CD4-positive, alpha-beta memory T cell (primary cell): ENCODE data around the gene CPVL. TPM values are rescaled to one million over a fixed set of nuclear protein-coding genes. Genes with fewer than 3 reads are reported as not detected.

Experiments used
- CTCF ChIA-PET: fragments of 350-600 bp; sonication (Branson Sonifier 250); formaldehyde crosslinking; loops from one replicate; lab custom pipeline; 2021; ENCODE audit warnings: inconsistent platforms; ENCODE audit not compliant: partially characterized antibody; lab: Charles Lee
- POLR2A ChIA-PET: fragments of 350-600 bp; sonication (Branson Sonifier 250); formaldehyde crosslinking; loops from one replicate; lab custom pipeline; 2021; ENCODE audit not compliant: partially characterized antibody; lab: Charles Lee
- DNase-seq, 5 donors: peaks; one replicate each; pipeline versions ENCODE4 v3.0.0 to v3.0.0-alpha.2; 2020 to 2022; ENCODE audit warnings: mixed read lengths in 1 of 5
- H3K27ac ChIP-seq: one replicate; pipeline ENCODE4 v1.7.0; 2013; ENCODE audit warnings: low read depth, low read length
- H3K27me3 ChIP-seq: 2 replicates; pipeline ENCODE4 v1.7.0; 2013; ENCODE audit warnings: mild to moderate bottlenecking, low read length, moderate library complexity; ENCODE audit not compliant: insufficient read depth
- H3K36me3 ChIP-seq: 2 replicates; pipeline ENCODE4 v1.7.0; 2013; ENCODE audit warnings: mild to moderate bottlenecking, low read length, moderate library complexity; ENCODE audit not compliant: insufficient read depth
- H3K4me1 ChIP-seq: 2 replicates; pipeline ENCODE4 v1.7.0; 2013; ENCODE audit warnings: mild to moderate bottlenecking, low read length, moderate library complexity; ENCODE audit not compliant: insufficient read depth
- H3K4me3 ChIP-seq, 2 donors: one replicate each; pipeline ENCODE4 v1.7.0; 2013; ENCODE audit warnings: low read length in 2 of 2, mild to moderate bottlenecking in 1 of 2
- H3K9me3 ChIP-seq, 2 donors: one replicate each; pipeline ENCODE4 v1.7.0; 2013; ENCODE audit warnings: low read length in 2 of 2, control low read depth in 1 of 2; ENCODE audit not compliant: control insufficient read depth in 1 of 2
- H3K27ac Mint-ChIP-seq, 7 donors: one replicate each; pipeline ENCODE4 v1.8.0; 2020 to 2021; ENCODE audit warnings: mixed read lengths in 7 of 7, mild to moderate bottlenecking in 6 of 7, inconsistent platforms in 3 of 7, moderate library complexity in 3 of 7
- H3K27me3 Mint-ChIP-seq, 2 donors: one replicate each; pipeline ENCODE4 v1.8.0; 2020 to 2021; ENCODE audit warnings: mixed read lengths in 2 of 2
- H3K36me3 Mint-ChIP-seq, 2 donors: one replicate each; pipeline ENCODE4 v1.8.0; 2020 to 2021; ENCODE audit warnings: mixed read lengths in 2 of 2, inconsistent platforms in 1 of 2, mild to moderate bottlenecking in 1 of 2
- H3K4me1 Mint-ChIP-seq, 4 donors: one replicate each; pipeline ENCODE4 v1.8.0; 2020 to 2021; ENCODE audit warnings: mixed read lengths in 4 of 4, mild to moderate bottlenecking in 1 of 4
- H3K4me3 Mint-ChIP-seq, 8 donors: one replicate each; pipeline ENCODE4 v1.8.0; 2020 to 2021; ENCODE audit warnings: mixed read lengths in 8 of 8, mild to moderate bottlenecking in 7 of 8, moderate library complexity in 6 of 8, inconsistent platforms in 3 of 8
- H3K9me3 Mint-ChIP-seq, 8 donors: one replicate each; pipeline ENCODE4 v1.8.0; 2020 to 2021; ENCODE audit warnings: mixed read lengths in 8 of 8, mild to moderate bottlenecking in 5 of 8, inconsistent platforms in 3 of 8, moderate library complexity in 1 of 8
- intact Hi-C: fragments of 100-400 bp; cut with micrococcal nuclease; formaldehyde crosslinking; loops from one replicate; pipeline ENCODE4 v1.15.1; 2023
- polyA plus RNA-seq, 2 donors: library from polyadenylated mRNA; unstranded; fragments of 300-500 nt; fragmentation: Illumina TruSeq; gene quantifications; one replicate each; pipeline ENCODE4 v1.2.3, GENCODE V29; 2021
- total RNA-seq, 2 experiments: library from RNA; stranded (reverse); gene quantifications; one replicate each; pipeline ENCODE4 v1.2.3, GENCODE V29; 2021

Gene CPVL
- total RNA-seq (1 to 10 TPM; 1.3 to 1.6 TPM), polyA plus RNA-seq (under 1 TPM in 1 of 2 donors, not detected in 1; 0.61 TPM)

DNA sequence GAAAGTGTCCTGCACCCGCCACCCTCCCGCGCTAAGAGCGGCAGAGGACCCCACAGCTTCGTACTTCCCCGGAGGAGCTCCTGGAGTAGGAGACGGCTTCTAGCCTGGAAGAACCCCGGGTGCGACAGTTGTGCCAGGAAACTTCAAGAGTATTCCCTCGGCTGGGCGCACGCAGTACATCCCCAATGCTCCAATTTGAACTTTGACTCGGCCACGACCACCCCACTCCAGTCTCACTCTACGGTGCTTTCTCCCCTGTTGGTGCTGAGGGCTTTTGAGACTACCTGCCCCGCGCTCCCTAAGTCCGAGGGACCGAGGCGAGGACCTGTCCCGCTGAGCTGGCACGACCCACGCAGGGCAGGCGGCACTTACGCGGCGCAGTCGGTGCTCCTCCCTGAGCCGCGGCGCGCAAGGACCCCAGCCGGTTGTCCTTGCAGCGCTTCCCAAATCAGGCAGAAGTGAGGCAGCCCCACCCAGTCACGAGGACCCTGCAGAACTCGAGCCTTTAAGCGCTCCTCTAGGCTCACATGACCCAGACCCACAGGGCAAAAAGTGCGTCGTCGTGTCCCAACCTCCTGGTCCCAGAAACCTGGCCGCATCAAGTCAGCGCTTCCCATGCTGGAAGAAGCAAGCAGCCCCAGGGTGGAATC, at the start of gene CPVL:
CPVL (minus strand) TSS at position 481 of the 650 bp plus-strand sequence. CDS start 25,476 bp downstream, outside the sequence.
- Histone ChIP-seq H3K9me3 (no peaks in the 10 kb centered on the region), H3K4me3 (no peak within 1 kb of the TSS), H3K27ac (no peak within 1 kb of the TSS), H3K4me1 (no peaks in the 10 kb centered on the region), H3K36me3 (no peaks in the 10 kb centered on the region), H3K27me3 (peaks cover 6% of the 10 kb centered on the region)
- ChIA-PET CTCF (no interaction called here), POLR2A (no interaction called here)
- intact Hi-C loops, result no loop called here
- Mint-ChIP-seq H3K4me1 (peaks cover 0 to 4% (median 0%) of the 10 kb centered on the region in 4 donors), H3K4me3 (peak within 1 kb of the TSS in 1 of 8 donors; percentile 0), H3K36me3 (no peaks in the 10 kb centered on the region), H3K9me3 (peaks cover 0 to 2% (median 0%) of the 10 kb centered on the region in 8 donors), H3K27me3 (peaks cover 25 to 48% of the 10 kb centered on the region in 2 donors), H3K27ac (no peak within 1 kb of the TSS)
- DNase-seq, result no peak

DNA sequence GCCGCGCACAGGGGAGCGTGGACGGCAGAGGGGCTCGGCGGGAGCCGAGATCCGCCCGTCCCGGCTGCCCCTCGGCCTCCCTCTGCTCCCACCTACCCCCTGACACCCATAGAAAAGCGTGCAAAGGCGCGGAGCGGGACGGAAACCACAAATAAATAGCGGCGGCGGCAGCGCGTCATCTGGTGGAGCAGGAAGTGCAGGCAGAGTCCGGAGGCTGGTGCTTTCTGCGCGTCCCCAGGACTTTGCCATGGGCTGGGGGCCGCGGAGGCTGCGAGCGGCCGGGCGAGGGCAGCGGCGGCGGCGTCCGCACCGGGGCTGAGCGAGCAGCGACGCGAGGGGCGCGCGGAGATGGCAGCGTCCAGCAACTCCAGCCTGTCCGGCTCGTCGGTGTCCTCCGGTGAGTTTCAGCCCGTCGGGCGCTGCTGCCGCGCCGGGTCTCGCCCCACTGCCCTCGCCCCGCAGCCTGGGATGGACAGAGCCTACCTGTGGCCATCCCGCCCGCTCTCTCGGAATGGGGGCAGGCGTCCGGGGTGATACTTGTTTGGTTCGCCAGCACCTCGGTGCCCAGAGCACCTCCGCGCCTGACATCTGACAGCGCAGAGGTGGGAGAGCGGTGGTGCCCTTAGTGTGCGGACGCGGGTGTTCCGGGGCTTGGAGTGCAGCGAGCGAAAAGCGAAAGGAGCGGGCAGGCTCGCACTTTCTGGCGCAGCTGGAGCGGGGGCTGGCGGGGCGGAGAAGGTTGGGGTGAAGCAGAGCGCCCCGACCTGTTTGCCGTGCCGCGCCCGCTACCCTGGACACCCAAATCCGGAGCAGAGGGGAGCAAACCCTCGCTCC, 48.5 kb upstream of the CPVL start, which contains the start of gene CHN2:
CHN2 (plus strand) TSS at position 182 of the 834 bp plus-strand sequence.
- Mint-ChIP-seq H3K36me3 (peaks cover 0 to 4% of the 10 kb centered on the region in 2 donors), H3K9me3 (peaks cover 0 to 3% (median 0%) of the 10 kb centered on the region in 8 donors), H3K27ac (peak within 1 kb of the TSS; percentile 37 to 96 (median 88)), H3K4me3 (peak within 1 kb of the TSS; percentile 83 to 97 (median 90)), H3K27me3 (peaks cover 9 to 15% of the 10 kb centered on the region in 2 donors), H3K4me1 (peaks cover 11 to 35% (median 20%) of the 10 kb centered on the region in 4 donors)
- DNase-seq, result peak; percentile 37 to 71 (median 48)
- ChIA-PET POLR2A (interaction anchor here (0.7 to 0.9 kb wide), 2 partner anchors 34 to 50 kb away, joined by 3 read pairs; no protein-coding TSS in a partner anchor), CTCF (interaction anchor here (0.8 kb wide), 1 partner anchor 214 kb away, joined by 3 read pairs; no protein-coding TSS in a partner anchor)
- Histone ChIP-seq H3K4me1 (peaks cover 16% of the 10 kb centered on the region), H3K9me3 (no peaks in the 10 kb centered on the region), H3K27ac (no peak within 1 kb of the TSS), H3K27me3 (no peaks in the 10 kb centered on the region), H3K4me3 (peak within 1 kb of the TSS; percentile 24 to 54), H3K36me3 (no peaks in the 10 kb centered on the region)
- intact Hi-C loops, result loop anchor here (2.0 kb wide), 1 partner anchor 142 kb away; no protein-coding TSS in a partner anchor

DNA sequence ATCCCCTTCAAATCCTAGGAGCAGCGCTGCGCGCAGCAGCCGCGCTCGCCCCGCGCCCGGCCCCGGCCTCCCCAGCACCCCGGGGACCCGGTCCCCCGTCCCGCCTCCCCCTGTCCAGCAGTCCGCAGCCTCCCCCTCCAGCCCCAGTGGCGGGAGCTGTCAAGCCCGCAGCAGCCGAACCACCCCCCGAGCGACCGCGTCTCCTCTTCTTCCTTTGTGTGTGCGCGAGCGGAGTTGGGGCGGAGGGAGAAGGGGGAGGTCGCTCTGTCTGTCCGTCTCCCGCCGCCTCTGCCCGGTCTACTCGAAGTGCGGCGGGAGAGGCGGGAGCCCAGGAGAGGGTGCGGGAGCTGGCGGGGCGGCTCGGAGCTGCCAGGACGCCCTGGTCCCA, 47.9 kb upstream of the CPVL start:
- ChIA-PET POLR2A (no interaction called here), CTCF (no interaction called here)
- no peaks in the 10 kb centered on the region for H3K9me3 ChIP-seq
- intact Hi-C loops, result loop anchor here (2.0 kb wide), 1 partner anchor 143 kb away; no protein-coding TSS in a partner anchor
- H3K36me3 ChIP-seq, result no peaks in the 10 kb centered on the region
- peak overlapping the region in 1 of 7 donors; percentile 89 for H3K27ac Mint-ChIP-seq
- H3K4me3 ChIP-seq, result peak overlapping the region in 1 of 2 donors; percentile 54
- H3K27me3 ChIP-seq, result no peaks in the 10 kb centered on the region
- peaks cover 0 to 4% of the 10 kb centered on the region in 2 donors for H3K36me3 Mint-ChIP-seq
- no peak for DNase-seq
- H3K4me1 Mint-ChIP-seq, result peaks cover 12 to 35% (median 21%) of the 10 kb centered on the region in 4 donors
- H3K4me3 Mint-ChIP-seq, result peak overlapping the region in 6 of 8 donors; percentile 36 to 87 (median 72)
- H3K9me3 Mint-ChIP-seq, result peaks cover 0 to 3% (median 0%) of the 10 kb centered on the region in 8 donors
- peaks cover 11 to 19% of the 10 kb centered on the region in 2 donors for H3K27me3 Mint-ChIP-seq
- peaks cover 16% of the 10 kb centered on the region for H3K4me1 ChIP-seq
- no peak overlapping the region for H3K27ac ChIP-seq

DNA sequence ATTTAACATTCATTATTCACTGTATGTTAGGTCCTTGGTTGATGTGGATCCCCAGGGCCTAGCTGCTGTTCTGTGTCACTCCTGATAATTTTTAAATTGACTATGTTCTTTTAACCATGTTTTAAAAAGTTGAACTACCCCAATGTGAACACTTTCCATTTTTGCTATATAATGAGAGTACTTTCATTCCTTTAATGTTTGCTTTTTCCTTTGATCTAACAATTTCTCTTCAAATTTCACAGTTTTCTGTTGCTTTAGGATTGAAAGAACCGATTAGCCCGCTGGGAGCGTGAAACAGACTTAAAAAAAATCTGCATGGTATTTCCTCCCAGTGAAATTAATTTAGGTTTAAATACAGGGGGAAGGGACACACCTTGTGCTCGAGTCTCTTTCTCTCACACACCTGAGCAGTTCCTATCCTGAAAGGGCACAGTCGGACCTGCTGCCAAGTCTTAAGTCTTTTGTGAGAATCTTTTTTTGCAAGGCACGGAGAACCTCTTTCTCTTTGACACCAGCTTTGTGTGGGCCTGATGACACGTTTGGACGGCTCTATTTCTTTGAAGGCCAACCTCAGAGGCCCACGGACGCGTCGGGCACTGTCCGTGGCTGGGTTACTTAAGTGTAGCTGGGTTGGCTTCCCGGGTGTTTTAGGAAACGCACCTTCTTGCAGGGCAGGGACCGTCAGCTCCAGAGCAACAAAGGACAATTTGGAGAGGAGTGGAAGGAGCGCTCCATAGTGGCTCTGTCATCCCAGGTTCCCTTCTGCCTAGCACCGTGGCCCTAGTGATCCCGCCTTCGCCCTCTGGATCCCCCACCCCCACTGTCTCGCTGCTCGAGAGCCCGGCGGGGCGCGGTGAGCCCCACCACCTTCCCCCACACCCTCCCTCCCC, 47.2 kb upstream of the CPVL start:
- intact Hi-C loops, result loop anchor here (2.0 kb wide), 1 partner anchor 143 kb away; no protein-coding TSS in a partner anchor
- Histone ChIP-seq H3K9me3 (no peaks in the 10 kb centered on the region), H3K36me3 (no peaks in the 10 kb centered on the region), H3K4me1 (peaks cover 16% of the 10 kb centered on the region), H3K27me3 (no peaks in the 10 kb centered on the region), H3K4me3 (no peak overlapping the region), H3K27ac (no peak overlapping the region)
- ChIA-PET POLR2A (no interaction called here), CTCF (no interaction called here)
- peaks cover 12 to 35% (median 21%) of the 10 kb centered on the region in 4 donors for H3K4me1 Mint-ChIP-seq
- peaks cover 0 to 3% (median 0%) of the 10 kb centered on the region in 8 donors for H3K9me3 Mint-ChIP-seq
- H3K36me3 Mint-ChIP-seq, result peaks cover 0 to 4% of the 10 kb centered on the region in 2 donors
- peaks cover 11 to 21% of the 10 kb centered on the region in 2 donors for H3K27me3 Mint-ChIP-seq
- H3K4me3 Mint-ChIP-seq, result peak overlapping the region; percentile 41 to 78 (median 58)
- no peak for DNase-seq
- H3K27ac Mint-ChIP-seq, result peak overlapping the region in 3 of 7 donors; percentile 31 to 89 (median 70)

DNA sequence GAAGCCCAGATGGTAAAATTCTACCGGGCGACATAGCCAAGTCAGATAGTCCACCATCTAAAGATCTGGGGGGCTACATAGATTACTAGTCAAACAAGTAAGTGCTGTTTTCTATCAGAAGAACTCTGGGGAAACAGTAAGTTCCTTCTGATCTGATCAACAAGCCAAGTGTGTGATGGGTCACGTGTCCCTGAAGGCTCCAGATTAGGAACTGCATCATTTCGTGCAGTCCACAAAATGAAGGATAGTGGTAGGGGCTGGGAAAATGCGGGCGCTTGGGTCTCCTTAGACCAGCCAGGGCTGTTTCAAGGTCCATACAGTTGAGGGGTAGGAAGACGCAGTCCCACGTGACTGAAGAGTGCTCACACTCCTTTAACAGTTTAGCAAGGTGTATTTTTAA, 46.5 kb upstream of the CPVL start:
- DNase-seq, result no peak
- POLR2A ChIA-PET, result no interaction called here
- no peaks in the 10 kb centered on the region for H3K36me3 ChIP-seq
- no peak overlapping the region for H3K4me3 ChIP-seq
- Mint-ChIP-seq H3K27ac (peak overlapping the region in 2 of 7 donors; percentile 38 to 89), H3K4me1 (peaks cover 12 to 33% (median 21%) of the 10 kb centered on the region in 4 donors), H3K9me3 (peaks cover 0 to 3% (median 0%) of the 10 kb centered on the region in 8 donors), H3K27me3 (peaks cover 11 to 21% of the 10 kb centered on the region in 2 donors), H3K4me3 (peak overlapping the region in 4 of 8 donors; percentile 11 to 67 (median 60)), H3K36me3 (peaks cover 0 to 4% of the 10 kb centered on the region in 2 donors)
- no peak overlapping the region for H3K27ac ChIP-seq
- CTCF ChIA-PET, result interaction anchor here (5.4 kb wide), 1 partner anchor 215 kb away, joined by 107 read pairs; no protein-coding TSS in a partner anchor
- intact Hi-C loops, result no loop called here
- no peaks in the 10 kb centered on the region for H3K9me3 ChIP-seq
- H3K27me3 ChIP-seq, result no peaks in the 10 kb centered on the region
- peaks cover 16% of the 10 kb centered on the region for H3K4me1 ChIP-seq

DNA sequence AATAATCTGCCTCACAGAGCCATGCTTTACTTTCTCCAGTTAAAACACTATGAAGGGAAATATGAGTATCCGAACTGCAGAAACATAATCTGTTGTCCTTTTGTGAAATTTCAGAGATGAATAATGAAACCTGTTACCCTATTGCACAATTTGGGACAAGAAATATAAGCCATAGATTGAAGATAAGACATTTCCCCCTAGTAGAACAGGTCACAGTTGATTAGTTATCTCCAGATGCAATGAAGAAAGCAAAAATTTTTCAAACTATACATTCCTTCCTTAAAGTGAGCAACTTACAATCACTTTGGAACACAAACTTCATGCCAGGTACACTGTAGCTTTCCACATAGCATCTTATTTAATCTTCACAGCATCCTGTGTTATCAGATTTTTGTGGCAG, 46.0 kb upstream of the CPVL start:
- peaks cover 11 to 19% of the 10 kb centered on the region in 2 donors for H3K27me3 Mint-ChIP-seq
- intact Hi-C loops, result no loop called here

More for the DNA sequence above, 46.0 kb upstream of the CPVL start:
- H3K36me3 ChIP-seq, result no peaks in the 10 kb centered on the region
- no peak overlapping the region for H3K27ac ChIP-seq
- ChIA-PET POLR2A (no interaction called here), CTCF (interaction anchor here (5.4 kb wide), 1 partner anchor 216 kb away, joined by 107 read pairs; no protein-coding TSS in a partner anchor)
- peaks cover 0 to 4% of the 10 kb centered on the region in 2 donors for H3K36me3 Mint-ChIP-seq
- H3K27ac Mint-ChIP-seq, result peak overlapping the region in 2 of 7 donors; percentile 38 to 89
- peaks cover 12 to 28% (median 20%) of the 10 kb centered on the region in 4 donors for H3K4me1 Mint-ChIP-seq
- H3K9me3 Mint-ChIP-seq, result peaks cover 0 to 3% (median 0%) of the 10 kb centered on the region in 8 donors
- H3K4me3 ChIP-seq, result no peak overlapping the region
- H3K9me3 ChIP-seq, result no peaks in the 10 kb centered on the region
- H3K4me3 Mint-ChIP-seq, result peak overlapping the region in 1 of 8 donors; percentile 11
- H3K27me3 ChIP-seq, result no peaks in the 10 kb centered on the region
- H3K4me1 ChIP-seq, result peaks cover 16% of the 10 kb centered on the region
- DNase-seq, result no peak
